Activated CD4-positive, alpha-beta T cell treated with anti-CD3 and anti-CD28 coated beads, Interleukin-2, amount 10 ng/mL, durations not matched to agents 7 days and 5 days (primary cell): Measurements from ENCODE around the gene EIF4A3. TPM values are rescaled to one million over a fixed set of nuclear protein-coding genes. Genes with fewer than 3 reads are reported as not detected.
A peak's percentile ranks its signal among the peaks of the same experiment; 100 is the strongest.

ENCODE experiments used
- CTCF ChIA-PET: fragments of 350-600 bp; sonication (Branson Sonifier 250); formaldehyde crosslinking; loops from one replicate; lab custom pipeline; 2021; ENCODE audit warnings: antibody characterized with exemption; lab: Charles Lee
- POLR2A ChIA-PET: fragments of 350-600 bp; sonication (Branson Sonifier 250); formaldehyde crosslinking; loops from one replicate; lab custom pipeline; 2021; ENCODE audit warnings: antibody characterized with exemption; lab: Charles Lee
- DNase-seq: peaks from one replicate; pipeline ENCODE4 v3.0.0-alpha.2; 2020
- H3K27ac Mint-ChIP-seq: one replicate; pipeline ENCODE4 v1.8.0; 2021; ENCODE audit warnings: mild to moderate bottlenecking, moderate library complexity, mixed read lengths
- H3K27me3 Mint-ChIP-seq: one replicate; pipeline ENCODE4 v1.8.0; 2021; ENCODE audit warnings: mixed read lengths
- H3K36me3 Mint-ChIP-seq: one replicate; pipeline ENCODE4 v1.8.0; 2021; ENCODE audit warnings: low read depth, mixed read lengths
- H3K4me1 Mint-ChIP-seq: one replicate; pipeline ENCODE4 v1.8.0; 2021; ENCODE audit warnings: mixed read lengths
- H3K4me3 Mint-ChIP-seq: one replicate; pipeline ENCODE4 v1.8.0; 2021; ENCODE audit warnings: mild to moderate bottlenecking, moderate library complexity, mixed read lengths
- H3K9me3 Mint-ChIP-seq: one replicate; pipeline ENCODE4 v1.8.0; 2021; ENCODE audit warnings: mixed read lengths
- total RNA-seq, 2 experiments: library from RNA; stranded (reverse); gene quantifications; one replicate each; pipeline ENCODE4 v1.2.3, GENCODE V29; 2021

Gene EIF4A3
- total RNA-seq, 2 experiments from 2014 or later: 148 to 157 TPM

GRCh38 chr17:80106176-80106575 lies 40.8 kb downstream of the EIF4A3 start:
- ChIA-PET CTCF (interaction anchor here (0.7 kb wide), 1 partner anchor 321 kb away, joined by 4 read pairs; no protein-coding TSS in a partner anchor), POLR2A (no interaction called here)
- Mint-ChIP-seq H3K4me1 (peaks cover 15% of the 10 kb centered on the region), H3K4me3 (no peak overlapping the region), H3K27ac (no peak overlapping the region), H3K9me3 (no peaks in the 10 kb centered on the region), H3K27me3 (no peaks in the 10 kb centered on the region), H3K36me3 (no peaks in the 10 kb centered on the region)
- DNase-seq: no peak

- H3K4me3 Mint-ChIP-seq: no peak overlapping the region
- no peak overlapping the region for H3K27ac Mint-ChIP-seq
- H3K9me3 Mint-ChIP-seq: no peaks in the 10 kb centered on the region
- H3K36me3 Mint-ChIP-seq: no peaks in the 10 kb centered on the region
- no peak for DNase-seq
- ChIA-PET CTCF (no interaction called here), POLR2A (no interaction called here)
- H3K4me1 Mint-ChIP-seq: peaks cover 18% of the 10 kb centered on the region
- no peaks in the 10 kb centered on the region for H3K27me3 Mint-ChIP-seq
These were observed 41.2 kb downstream of the EIF4A3 start for GRCh38 chr17:80105762-80106161.

GRCh38 chr17:80104956-80105375 lies 42.0 kb downstream of the EIF4A3 start:
- H3K4me1 Mint-ChIP-seq: peaks cover 26% of the 10 kb centered on the region
- CTCF ChIA-PET: no interaction called here
- POLR2A ChIA-PET: no interaction called here
- H3K4me3 Mint-ChIP-seq: no peak overlapping the region
- no peaks in the 10 kb centered on the region for H3K36me3 Mint-ChIP-seq
- no peak for DNase-seq
- H3K27me3 Mint-ChIP-seq: peaks cover 2% of the 10 kb centered on the region
- H3K27ac Mint-ChIP-seq: no peak overlapping the region
- no peaks in the 10 kb centered on the region for H3K9me3 Mint-ChIP-seq

- Mint-ChIP-seq H3K27me3 (peaks cover 4% of the 10 kb centered on the region), H3K4me1 (peaks cover 29% of the 10 kb centered on the region), H3K9me3 (no peaks in the 10 kb centered on the region), H3K4me3 (no peak overlapping the region), H3K36me3 (no peaks in the 10 kb centered on the region), H3K27ac (no peak overlapping the region)
- CTCF ChIA-PET: interaction anchor here (0.7 kb wide), 1 partner anchor 24 kb away, joined by 4 read pairs; no protein-coding TSS in a partner anchor
- no peak for DNase-seq
- POLR2A ChIA-PET: no interaction called here
These were observed 42.5 kb downstream of the EIF4A3 start for GRCh38 chr17:80104321-80104955.

- H3K9me3 Mint-ChIP-seq: no peaks in the 10 kb centered on the region
- H3K4me1 Mint-ChIP-seq: peaks cover 31% of the 10 kb centered on the region
- H3K27me3 Mint-ChIP-seq: peaks cover 4% of the 10 kb centered on the region
- POLR2A ChIA-PET: no interaction called here
- H3K36me3 Mint-ChIP-seq: no peaks in the 10 kb centered on the region
- no peak overlapping the region for H3K27ac Mint-ChIP-seq
- DNase-seq: no peak
- H3K4me3 Mint-ChIP-seq: peak overlapping the region; percentile 10
- CTCF ChIA-PET: interaction anchor here (0.6 to 0.8 kb wide), 4 partner anchors 10 to 72 kb away, joined by 3 to 5 read pairs (median 4); no protein-coding TSS in a partner anchor
These were observed 43.4 kb downstream of the EIF4A3 start for GRCh38 chr17:80103449-80104085.

- Mint-ChIP-seq H3K27me3 (peaks cover 4% of the 10 kb centered on the region), H3K4me3 (peak overlapping the region; percentile 80), H3K4me1 (peaks cover 31% of the 10 kb centered on the region), H3K9me3 (no peaks in the 10 kb centered on the region), H3K27ac (no peak overlapping the region), H3K36me3 (no peaks in the 10 kb centered on the region)
- DNase-seq: no peak
- CTCF ChIA-PET: interaction anchor here (0.6 to 0.8 kb wide), 3 partner anchors 9 to 73 kb away, joined by 3 to 5 read pairs (median 3); no protein-coding TSS in a partner anchor
- POLR2A ChIA-PET: no interaction called here
These were observed 44.1 kb downstream of the EIF4A3 start for GRCh38 chr17:80102664-80103448.

GRCh38 chr17:80101946-80102663 lies 44.8 kb downstream of the EIF4A3 start:
- Mint-ChIP-seq H3K36me3 (no peaks in the 10 kb centered on the region), H3K4me1 (peaks cover 31% of the 10 kb centered on the region), H3K27me3 (peaks cover 4% of the 10 kb centered on the region), H3K9me3 (no peaks in the 10 kb centered on the region), H3K4me3 (peak overlapping the region; percentile 80), H3K27ac (peak overlapping the region; percentile 87)
- ChIA-PET CTCF (interaction anchor here (0.6 to 1.9 kb wide), 54 partner anchors 8 to 1387 kb away, joined by 3 to 19 read pairs (median 4); partner anchors contain the start of genes CARD14 and CBX4), POLR2A (no interaction called here)
- no peak for DNase-seq

GRCh38 chr17:80101011-80101945 lies 45.6 kb downstream of the EIF4A3 start, which contains the start of gene GAA:
Gene GAA, plus strand, starts transcription at chr17:80101581. Its CDS starts 3,006 bp downstream, at chr17:80104587.
- Mint-ChIP-seq H3K9me3 (no peaks in the 10 kb centered on the region), H3K4me1 (peaks cover 31% of the 10 kb centered on the region), H3K27me3 (peaks cover 4% of the 10 kb centered on the region), H3K36me3 (no peaks in the 10 kb centered on the region), H3K27ac (peak within 1 kb of the TSS; percentile 87), H3K4me3 (peak within 1 kb of the TSS; percentile 80)
- peak; percentile 87 for DNase-seq
- ChIA-PET POLR2A (no interaction called here), CTCF (interaction anchor here (0.6 to 1.9 kb wide), 55 partner anchors 9 to 1386 kb away, joined by 3 to 19 read pairs (median 4); partner anchors contain the start of genes CARD14 and CBX4)

- no peak for DNase-seq
- ChIA-PET CTCF (interaction anchor here (1.9 kb wide), 1 partner anchor 12 kb away, joined by 12 read pairs; no protein-coding TSS in a partner anchor), POLR2A (no interaction called here)
- Mint-ChIP-seq H3K27me3 (peaks cover 4% of the 10 kb centered on the region), H3K4me1 (peaks cover 31% of the 10 kb centered on the region), H3K27ac (no peak overlapping the region), H3K4me3 (peak overlapping the region; percentile 76), H3K36me3 (no peaks in the 10 kb centered on the region), H3K9me3 (no peaks in the 10 kb centered on the region)
These were observed 46.9 kb downstream of the EIF4A3 start for GRCh38 chr17:80100035-80100323.

GRCh38 chr17:80099291-80100034 lies 47.5 kb downstream of the EIF4A3 start:
- Mint-ChIP-seq H3K27me3 (peaks cover 4% of the 10 kb centered on the region), H3K4me1 (peaks cover 31% of the 10 kb centered on the region), H3K36me3 (no peaks in the 10 kb centered on the region), H3K4me3 (peak overlapping the region; percentile 76), H3K9me3 (no peaks in the 10 kb centered on the region), H3K27ac (no peak overlapping the region)
- DNase-seq: no peak
- CTCF ChIA-PET: no interaction called here
- POLR2A ChIA-PET: no interaction called here
